NB4 (cell line): Measurements from ENCODE around the gene ALKBH3.

ENCODE experiments used
- POLR2A ChIP-seq: IDR thresholded peaks from 2 replicates; pipeline ENCODE4 v1.6.1; 2011; ENCODE audit warnings: mild to moderate bottlenecking; ENCODE audit not compliant: insufficient read length; ENCODE audit errors: extremely low read depth
- TF ChIP-seq, protein P1 (sequence below): IDR thresholded peaks from one replicate; pipeline ENCODE4 v1.5.1; 2012; ENCODE audit warnings: low read depth, low read length

DNA sequence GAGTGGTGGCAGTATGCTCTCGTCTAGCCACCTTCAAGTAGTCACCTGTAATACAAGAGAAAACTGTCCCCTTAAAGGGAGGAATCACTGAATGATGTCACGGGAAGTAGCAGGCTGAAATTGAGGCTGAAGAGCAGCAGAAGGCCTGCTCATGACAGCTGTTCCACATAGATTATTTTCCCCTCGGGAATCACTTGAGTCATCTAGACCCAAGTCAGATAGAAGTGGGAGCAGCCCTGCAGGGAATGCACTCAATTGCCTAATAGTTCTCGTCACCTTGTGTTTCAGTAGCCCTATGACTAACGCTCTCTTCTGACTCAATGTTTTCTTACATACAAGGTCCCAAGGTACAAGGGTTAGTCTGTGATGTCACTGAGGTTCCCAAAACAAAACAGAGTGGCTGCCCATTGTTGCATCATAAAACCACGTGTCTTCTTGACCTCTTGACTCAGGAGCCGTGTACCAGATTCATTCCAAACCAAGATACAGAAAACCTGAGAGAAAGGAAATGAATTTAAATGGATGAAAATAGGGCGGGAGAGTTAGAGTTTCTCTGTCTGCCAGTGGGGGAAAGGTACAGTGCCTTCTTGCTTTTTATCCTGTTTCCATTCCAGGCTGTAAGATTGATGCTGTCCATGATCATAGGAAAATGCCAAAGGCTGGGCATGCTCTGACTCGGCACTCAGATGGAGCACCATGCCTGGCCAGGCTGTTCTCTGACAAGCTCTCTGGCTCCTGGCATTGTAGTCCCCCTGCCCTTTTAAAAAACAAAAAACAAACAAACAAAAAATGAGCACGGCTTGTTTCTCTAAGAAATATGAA lies 40.2 kb downstream of the ALKBH3 start:
- TF ChIP-seq, protein P1, sequence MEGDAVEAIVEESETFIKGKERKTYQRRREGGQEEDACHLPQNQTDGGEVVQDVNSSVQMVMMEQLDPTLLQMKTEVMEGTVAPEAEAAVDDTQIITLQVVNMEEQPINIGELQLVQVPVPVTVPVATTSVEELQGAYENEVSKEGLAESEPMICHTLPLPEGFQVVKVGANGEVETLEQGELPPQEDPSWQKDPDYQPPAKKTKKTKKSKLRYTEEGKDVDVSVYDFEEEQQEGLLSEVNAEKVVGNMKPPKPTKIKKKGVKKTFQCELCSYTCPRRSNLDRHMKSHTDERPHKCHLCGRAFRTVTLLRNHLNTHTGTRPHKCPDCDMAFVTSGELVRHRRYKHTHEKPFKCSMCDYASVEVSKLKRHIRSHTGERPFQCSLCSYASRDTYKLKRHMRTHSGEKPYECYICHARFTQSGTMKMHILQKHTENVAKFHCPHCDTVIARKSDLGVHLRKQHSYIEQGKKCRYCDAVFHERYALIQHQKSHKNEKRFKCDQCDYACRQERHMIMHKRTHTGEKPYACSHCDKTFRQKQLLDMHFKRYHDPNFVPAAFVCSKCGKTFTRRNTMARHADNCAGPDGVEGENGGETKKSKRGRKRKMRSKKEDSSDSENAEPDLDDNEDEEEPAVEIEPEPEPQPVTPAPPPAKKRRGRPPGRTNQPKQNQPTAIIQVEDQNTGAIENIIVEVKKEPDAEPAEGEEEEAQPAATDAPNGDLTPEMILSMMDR = no peak
- TF ChIP-seq POLR2A = no peak
